Calu3 (cell line): ENCODE measurements around the gene IRX5. TPM values are rescaled to one million over a fixed set of nuclear protein-coding genes. Genes with fewer than 3 reads are reported as not detected.

Source experiments
- BruUV-seq: library from RNA; stranded (reverse); fragments of 400-500 nt; replicated peaks from 2 replicates; lab custom pipeline; 2021; lab: Mats Ljungman, UMichigan
- CTCF ChIA-PET: fragments of 300-600 bp; sonication (Branson Sonifier 250); formaldehyde crosslinking; loops from one replicate; lab custom pipeline; 2022; ENCODE audit warnings: antibody characterized with exemption; lab: Charles Lee
- DNase-seq: peaks from one replicate; pipeline ENCODE4 v3.0.0; 2022
- H3K27ac Mint-ChIP-seq: one replicate; pipeline ENCODE4 v1.8.0; 2022; ENCODE audit warnings: mixed read lengths; ENCODE audit not compliant: unreplicated experiment
- H3K27me3 Mint-ChIP-seq: one replicate; pipeline ENCODE4 v1.8.0; 2022; ENCODE audit warnings: mixed read lengths; ENCODE audit not compliant: unreplicated experiment
- H3K36me3 Mint-ChIP-seq: one replicate; pipeline ENCODE4 v1.8.0; 2022; ENCODE audit warnings: mild to moderate bottlenecking, moderate library complexity, mixed read lengths; ENCODE audit not compliant: insufficient read depth, unreplicated experiment
- H3K4me1 Mint-ChIP-seq: one replicate; pipeline ENCODE4 v1.8.0; 2022; ENCODE audit warnings: mild to moderate bottlenecking, low read depth, mixed read lengths; ENCODE audit not compliant: unreplicated experiment
- H3K4me3 Mint-ChIP-seq: one replicate; pipeline ENCODE4 v1.8.0; 2022; ENCODE audit warnings: mild to moderate bottlenecking, low read depth, moderate library complexity, mixed read lengths; ENCODE audit not compliant: unreplicated experiment
- H3K9me3 Mint-ChIP-seq: one replicate; pipeline ENCODE4 v1.8.0; 2022; ENCODE audit warnings: low read depth, mixed read lengths; ENCODE audit not compliant: unreplicated experiment
- CTCF ChIP-seq: fragments of 200-600 bp; IDR thresholded peaks from one replicate; pipeline ENCODE4 v1.8.0; 2022; ENCODE audit warnings: antibody characterized with exemption; ENCODE audit not compliant: unreplicated experiment
- intact Hi-C: fragments of 100-400 bp; cut with micrococcal nuclease; formaldehyde crosslinking; loops from one replicate; pipeline ENCODE4 v1.10.0; 2022; ENCODE audit not compliant: unreplicated experiment
- total RNA-seq: library from RNA; stranded (reverse); gene quantifications from 2 replicates; pipeline ENCODE4 v1.2.3, GENCODE V29; 2022

IRX5 gene
- total RNA-seq, 1 experiment from 2014 or later = 2.5 TPM

- intact Hi-C loops = loop anchor here (5.0 kb wide), 1 partner anchor 1171 kb away; no protein-coding TSS in a partner anchor
- H3K4me1 Mint-ChIP-seq = no peaks in the 10 kb centered on the region
- CTCF ChIA-PET = no interaction called here
- H3K9me3 Mint-ChIP-seq = no peaks in the 10 kb centered on the region
- no peak for DNase-seq
- no peak for TF ChIP-seq CTCF
- no TSS peak for BruUV-seq
- H3K27ac Mint-ChIP-seq = no peak overlapping the region
- H3K27me3 Mint-ChIP-seq = no peaks in the 10 kb centered on the region
- H3K36me3 Mint-ChIP-seq = peaks cover 38% of the 10 kb centered on the region
- H3K4me3 Mint-ChIP-seq = no peak overlapping the region
These were observed 2.8 kb downstream of the IRX5 start for GRCh38 chr16:54933281-54934011.

- peaks cover 26% of the 10 kb centered on the region for H3K36me3 Mint-ChIP-seq
- intact Hi-C loops = loop anchor here (5.0 kb wide), 1 partner anchor 1172 kb away; no protein-coding TSS in a partner anchor
- H3K27me3 Mint-ChIP-seq = no peaks in the 10 kb centered on the region
- DNase-seq = no peak
- CTCF ChIA-PET = no interaction called here
- no peak overlapping the region for H3K4me3 Mint-ChIP-seq
- no peaks in the 10 kb centered on the region for H3K4me1 Mint-ChIP-seq
- TF ChIP-seq CTCF = no peak
- no TSS peak for BruUV-seq
- no peak overlapping the region for H3K27ac Mint-ChIP-seq
- H3K9me3 Mint-ChIP-seq = no peaks in the 10 kb centered on the region
These were observed 4.0 kb downstream of the IRX5 start for GRCh38 chr16:54934481-54935265.

- TF ChIP-seq CTCF = no peak
- H3K4me3 Mint-ChIP-seq = no peak overlapping the region
- DNase-seq = no peak
- no peaks in the 10 kb centered on the region for H3K4me1 Mint-ChIP-seq
- H3K27ac Mint-ChIP-seq = no peak overlapping the region
- H3K9me3 Mint-ChIP-seq = no peaks in the 10 kb centered on the region
- H3K36me3 Mint-ChIP-seq = peaks cover 19% of the 10 kb centered on the region
- CTCF ChIA-PET = interaction anchor here (0.6 kb wide), 1 partner anchor 1408 kb away, joined by 3 read pairs; no protein-coding TSS in a partner anchor
- intact Hi-C loops = no loop called here
- BruUV-seq = no TSS peak
- no peaks in the 10 kb centered on the region for H3K27me3 Mint-ChIP-seq
These were observed 4.8 kb downstream of the IRX5 start for GRCh38 chr16:54935266-54935968.

GRCh38 chr16:54936201-54936978 is 5.7 kb downstream of the IRX5 start:
- TF ChIP-seq CTCF = no peak
- H3K27me3 Mint-ChIP-seq = no peaks in the 10 kb centered on the region
- no peak overlapping the region for H3K27ac Mint-ChIP-seq
- CTCF ChIA-PET = no interaction called here
- intact Hi-C loops = no loop called here
- H3K9me3 Mint-ChIP-seq = no peaks in the 10 kb centered on the region
- no peak overlapping the region for H3K4me3 Mint-ChIP-seq
- no peak for DNase-seq
- BruUV-seq = no TSS peak
- H3K36me3 Mint-ChIP-seq = peaks cover 9% of the 10 kb centered on the region
- no peaks in the 10 kb centered on the region for H3K4me1 Mint-ChIP-seq
